ENCODE data around the gene LRRC47.
"Not testable (repeated sequence)": the region's sequence is repeated elsewhere in the genome, so short reads cannot be mapped to it uniquely, and the experiment has no call there.

LRRC47 gene

DNA sequence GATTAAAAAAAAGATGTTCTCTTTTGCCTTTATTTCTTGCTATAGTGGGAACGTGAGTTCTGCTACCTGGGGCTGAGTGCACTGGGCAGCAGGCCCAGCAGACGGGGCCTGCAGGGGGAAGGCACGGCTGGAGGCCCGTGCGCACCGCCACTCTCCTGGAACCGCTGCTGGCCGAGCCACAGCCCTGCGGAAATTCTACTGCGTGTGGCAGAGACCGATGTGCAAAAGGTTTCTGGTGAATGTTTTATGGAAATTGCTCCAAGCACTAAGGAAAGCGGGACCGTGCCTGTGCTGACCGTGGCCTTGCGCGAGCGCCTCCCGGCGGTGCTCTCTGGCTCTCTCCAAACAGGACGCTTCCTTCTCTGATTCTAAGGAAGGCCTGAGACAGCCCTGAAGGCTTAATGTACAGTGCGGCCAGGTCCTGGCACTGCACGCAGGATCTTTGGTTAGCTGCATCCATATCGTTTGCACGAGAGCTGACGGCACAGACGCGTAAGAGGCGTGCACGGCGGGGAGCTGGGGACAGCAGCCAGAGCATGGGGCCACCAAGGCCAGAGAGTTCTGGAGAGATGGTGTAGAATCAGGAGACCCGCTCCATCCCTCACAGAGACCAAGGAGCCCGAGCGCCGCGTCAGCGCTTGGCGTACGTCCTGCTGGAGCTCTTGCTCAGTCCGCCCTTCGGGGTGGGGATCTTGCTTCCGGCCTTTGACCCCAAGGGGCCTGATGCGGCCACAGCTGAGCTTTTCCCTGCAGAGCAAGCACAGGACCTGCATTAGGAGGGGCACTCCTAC is 18.7 kb upstream of the LRRC47 start:
- no peak for DNase-seq

DNA sequence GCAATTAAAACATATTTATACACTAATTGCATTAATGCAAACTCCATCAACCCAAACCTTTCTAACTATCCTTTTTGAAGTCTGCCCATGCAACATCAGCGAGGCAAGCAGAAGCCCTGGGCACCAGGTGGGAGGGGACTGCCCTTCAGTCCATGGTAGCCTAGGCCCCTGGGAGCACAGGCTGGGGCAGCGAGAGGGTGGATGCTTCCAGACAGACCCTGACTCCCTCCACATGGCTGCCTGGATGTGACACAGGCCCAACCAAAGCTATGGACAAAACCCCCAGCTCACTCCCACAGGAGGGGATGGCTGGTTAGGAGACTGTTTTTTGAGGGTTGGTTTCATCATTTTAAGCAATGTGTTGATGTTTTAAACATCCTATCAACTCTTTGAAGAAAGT is 17.8 kb upstream of the LRRC47 start:
- DNase-seq = no peak

- DNase-seq = no peak
These were observed 15.3 kb upstream of the LRRC47 start for GRCh38 chr1:3811595-3811911.

DNA sequence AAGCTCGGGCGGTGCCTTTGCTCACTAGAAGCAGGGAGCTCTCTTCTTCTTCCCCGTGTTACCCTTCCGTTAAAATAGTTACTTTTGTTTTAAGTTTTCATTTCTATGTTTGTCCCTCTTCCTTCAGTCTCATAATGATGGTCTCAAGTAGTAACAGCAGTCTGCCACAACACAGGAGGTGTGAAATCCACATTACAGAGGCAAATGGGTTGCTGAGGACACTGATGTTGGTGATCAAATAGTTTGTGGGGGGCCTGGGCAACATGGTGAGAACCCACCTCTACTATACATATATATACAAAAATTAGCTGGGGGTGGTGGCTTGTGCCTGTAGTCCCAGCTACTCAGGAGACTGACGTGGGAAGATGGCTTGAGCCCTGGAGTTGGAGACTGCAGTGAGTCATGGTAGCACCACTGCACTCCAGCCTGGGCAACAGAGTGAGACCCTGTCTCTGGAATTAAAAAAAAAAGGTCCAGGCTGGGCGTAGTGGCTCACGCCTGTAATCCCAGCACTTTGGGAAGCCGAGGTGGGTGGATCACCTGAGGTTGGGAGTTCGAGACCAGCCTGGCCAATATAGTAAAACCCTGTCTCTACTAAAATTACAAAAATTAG is 14.0 kb upstream of the LRRC47 start:
- DNase-seq = not testable (repeated sequence)

DNA sequence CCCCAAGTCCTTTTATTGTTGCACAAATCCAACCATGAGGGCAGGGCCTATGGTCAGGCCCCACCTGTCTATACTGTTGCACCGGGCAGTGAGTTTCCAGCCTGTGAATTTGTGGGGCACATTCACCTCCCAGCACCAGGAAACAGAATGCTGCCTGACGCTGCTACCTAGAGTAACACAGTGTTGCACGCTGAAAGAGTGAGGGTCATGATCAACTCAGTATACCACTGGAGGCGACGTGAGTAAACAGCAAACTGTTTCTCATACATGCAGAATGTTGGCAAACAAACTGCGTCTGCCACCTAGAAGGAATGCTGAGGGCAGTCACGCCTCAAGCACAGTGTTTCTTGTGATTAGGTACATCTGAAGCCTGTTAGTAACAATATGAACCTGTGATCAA is 13.4 kb upstream of the LRRC47 start:
- DNase-seq = no peak

DNA sequence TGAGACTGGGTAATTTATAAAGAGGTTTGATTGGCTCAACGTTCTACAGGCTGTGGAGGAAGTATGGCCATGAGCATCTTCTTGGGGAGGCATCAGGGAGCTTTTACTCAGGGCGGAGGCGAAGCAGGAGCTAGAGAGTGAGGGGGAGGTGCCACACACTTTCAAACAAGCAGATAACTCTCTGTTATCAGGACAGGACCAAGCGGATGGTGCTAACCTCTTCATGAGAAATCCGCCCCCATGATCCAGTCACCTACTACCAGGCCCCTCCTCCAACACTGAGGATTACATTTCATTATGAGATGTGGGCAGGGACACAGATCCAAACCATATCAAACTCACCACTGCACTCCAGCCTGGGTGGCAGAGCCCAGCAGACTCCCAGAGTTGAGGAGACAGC is 11.5 kb upstream of the LRRC47 start:
- no peak for DNase-seq

GRCh38 chr1:3805038-3805437 is 8.7 kb upstream of the LRRC47 start:
- DNase-seq = no peak

DNA sequence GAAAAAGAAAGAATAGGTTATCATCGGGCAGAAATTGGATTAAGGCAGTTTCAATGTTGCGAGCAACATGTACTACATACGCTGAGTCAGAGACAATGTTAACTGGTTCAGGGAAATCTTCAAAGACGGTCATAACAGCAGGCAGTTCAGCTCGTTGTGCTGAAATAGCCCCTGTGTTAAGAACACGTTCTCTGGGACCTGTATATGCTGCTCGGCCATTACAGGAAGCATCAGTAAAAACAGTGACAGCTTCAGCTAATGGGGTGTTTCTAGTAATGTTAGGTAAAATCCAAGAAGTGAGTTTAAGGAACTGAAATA is 8.3 kb upstream of the LRRC47 start:
- DNase-seq = not testable (repeated sequence)

- DNase-seq = no peak
These were observed 7.8 kb upstream of the LRRC47 start for GRCh38 chr1:3803905-3804626.

DNA sequence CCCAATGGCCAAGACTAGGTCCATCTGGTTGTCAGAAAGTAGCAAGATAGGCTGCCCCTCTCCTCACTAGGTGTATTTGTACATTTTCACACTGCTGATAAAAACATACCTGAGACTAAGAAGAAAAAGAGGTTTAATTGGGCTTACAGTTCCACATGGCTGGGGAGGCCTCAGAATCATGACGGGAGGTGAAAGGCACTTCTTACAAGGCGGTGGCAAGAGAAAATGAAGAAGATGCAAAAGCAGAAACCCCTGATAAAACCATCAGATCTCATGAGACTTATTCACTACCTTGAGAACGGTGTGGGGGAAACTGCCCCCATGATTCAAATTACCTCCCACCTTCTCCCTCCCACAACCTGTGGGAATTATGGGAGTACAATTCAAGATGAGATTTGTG is 4.5 kb upstream of the LRRC47 start:
- not testable (repeated sequence) for DNase-seq

DNA sequence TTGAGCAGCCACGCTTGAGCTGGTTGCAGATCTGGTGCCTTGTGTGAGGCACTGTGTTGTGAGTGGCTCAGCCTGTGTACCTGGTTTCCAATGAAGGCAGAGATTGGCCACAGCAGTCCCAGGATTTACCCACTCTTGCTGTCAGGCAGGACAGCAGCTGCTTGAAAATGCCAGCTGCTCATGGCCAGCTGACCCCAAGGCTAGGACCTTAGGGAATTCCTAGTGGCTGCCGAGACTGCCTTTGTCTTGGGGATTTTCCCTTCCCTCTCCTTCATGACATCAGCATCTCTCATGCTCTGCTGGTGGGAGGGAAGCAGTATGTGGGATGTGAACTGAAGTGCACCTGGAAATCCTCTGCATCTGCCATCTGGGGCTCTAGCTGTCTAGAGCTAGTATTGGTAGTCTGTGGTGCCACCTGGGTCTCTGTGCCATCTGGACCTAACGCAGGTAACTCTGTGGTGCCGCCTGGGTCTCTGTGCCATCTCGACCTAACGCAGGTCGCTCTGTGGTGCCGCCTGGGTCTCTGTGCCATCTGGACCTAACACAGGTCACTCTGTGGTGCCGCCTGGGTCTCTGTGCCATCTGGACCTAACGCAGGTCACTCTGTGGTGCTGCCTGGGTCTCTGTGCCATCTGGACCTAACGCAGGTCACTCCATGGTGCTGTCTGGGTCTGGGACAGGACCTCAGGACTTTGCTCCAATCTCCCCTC is 3.8 kb upstream of the LRRC47 start:
- DNase-seq = no peak

- no peak for DNase-seq
These were observed 664 bp downstream of the LRRC47 start for GRCh38 chr1:3795453-3796214.

DNA sequence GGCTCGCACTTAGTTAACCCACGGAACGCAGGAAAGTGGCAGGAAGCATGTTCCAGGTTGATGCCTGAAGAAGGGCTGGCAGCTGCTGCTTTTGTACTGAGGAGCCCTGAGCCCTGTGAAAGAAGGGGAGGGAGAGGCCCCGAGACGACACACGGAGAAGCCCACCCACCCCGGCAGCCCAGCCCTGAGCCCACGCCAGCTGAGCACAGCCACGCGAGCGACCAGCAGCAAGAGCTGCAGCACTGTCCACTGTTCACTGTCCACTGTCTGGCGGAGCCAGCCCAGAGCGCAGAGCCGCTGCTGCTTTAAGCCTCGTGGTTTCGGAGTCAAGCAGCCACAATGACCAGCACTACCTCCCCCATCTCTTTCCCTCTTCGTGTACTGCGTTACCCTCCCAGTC is 5.3 kb downstream of the LRRC47 start:
- no peak for DNase-seq

DNA sequence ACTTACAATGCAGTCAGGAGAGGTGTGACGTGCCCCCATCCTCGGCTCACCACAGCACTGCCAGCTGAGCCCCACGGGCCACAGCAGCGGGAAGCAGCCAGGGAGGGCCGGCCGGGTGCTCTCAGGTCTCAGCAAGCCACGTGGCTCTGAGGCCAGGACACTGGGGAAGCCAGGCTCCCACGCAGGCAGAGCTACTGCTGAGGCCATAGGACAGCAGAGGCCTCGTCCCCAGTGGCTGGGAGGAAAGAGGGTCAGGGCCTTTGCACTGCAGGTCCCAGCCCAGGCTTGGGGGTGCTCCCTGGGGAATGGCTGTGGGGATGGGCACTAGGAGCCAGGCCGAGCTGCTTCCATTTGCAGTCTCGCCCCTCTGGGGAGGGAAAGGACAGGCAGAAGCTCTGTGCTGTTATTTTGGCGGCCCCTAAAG is 5.8 kb downstream of the LRRC47 start:
- no peak for DNase-seq

GRCh38 chr1:3789421-3790300 is 6.6 kb downstream of the LRRC47 start:
- no peak for DNase-seq

- DNase-seq = no peak
These were observed 7.4 kb downstream of the LRRC47 start for GRCh38 chr1:3788756-3789420.

- no peak for DNase-seq
These were observed 8.3 kb downstream of the LRRC47 start for GRCh38 chr1:3787745-3788605.

GRCh38 chr1:3787349-3787715 is 9.0 kb downstream of the LRRC47 start:
- DNase-seq = no peak

- DNase-seq = no peak
These were observed 9.6 kb downstream of the LRRC47 start for GRCh38 chr1:3786468-3787348.

Data from NCI-H1417 treated with DMSO at 0.1 percent for 48 hours (cell line).